NCI-H82 treated with DMSO at 0.1 percent for 48 hours (cell line): Measurements from ENCODE around the gene MAEL.
A peak's percentile ranks its signal among the peaks of the same experiment; 100 is the strongest.

Experiments
- DNase-seq: peaks from one replicate; lab custom pipeline; 2025; ENCODE audit not compliant: unreplicated experiment; lab: John Stamatoyannopoulos, UW

The MAEL gene

GRCh38 chr1:167054946-167055630, 66.0 kb downstream of the MAEL start:
- DNase-seq, result no peak

DNA sequence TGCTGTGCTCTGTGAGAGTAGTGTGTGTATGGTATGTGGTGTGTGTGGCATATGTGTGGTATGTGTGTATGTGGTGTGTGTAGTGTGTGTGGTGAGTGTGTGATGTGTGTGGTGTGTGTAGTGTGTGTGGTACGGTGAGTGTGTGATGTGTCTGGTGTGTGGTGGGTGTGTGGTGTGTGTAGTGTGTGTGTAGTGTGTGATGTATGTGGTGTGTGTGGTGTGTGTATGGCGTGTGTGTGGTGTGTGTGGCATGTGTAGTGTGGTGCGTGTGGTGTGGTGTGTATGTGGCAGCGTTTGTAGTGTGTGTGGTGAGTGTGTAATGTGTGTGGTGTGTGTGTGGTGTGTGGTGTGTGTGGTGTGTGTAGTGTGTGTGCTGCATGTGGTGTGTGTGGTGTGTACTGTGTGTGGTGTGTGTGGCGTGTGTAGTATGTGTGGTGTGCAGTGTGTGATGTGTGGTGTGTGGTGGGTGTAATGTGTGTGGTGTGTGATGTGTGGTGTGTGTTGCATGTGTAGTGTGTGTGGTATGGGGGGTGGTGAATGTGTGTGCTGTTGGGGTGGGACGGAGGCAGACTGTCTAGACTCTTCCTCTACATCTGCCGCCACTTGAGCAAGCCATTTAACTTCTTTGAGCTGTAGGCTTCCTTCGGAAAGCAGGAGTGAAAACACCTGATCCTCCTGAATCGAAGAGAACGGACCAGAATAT, 67.6 kb downstream of the MAEL start:
- DNase-seq, result peak; percentile 69

GRCh38 chr1:167057241-167057688, 68.2 kb downstream of the MAEL start:
- peak; percentile 86 for DNase-seq

DNA sequence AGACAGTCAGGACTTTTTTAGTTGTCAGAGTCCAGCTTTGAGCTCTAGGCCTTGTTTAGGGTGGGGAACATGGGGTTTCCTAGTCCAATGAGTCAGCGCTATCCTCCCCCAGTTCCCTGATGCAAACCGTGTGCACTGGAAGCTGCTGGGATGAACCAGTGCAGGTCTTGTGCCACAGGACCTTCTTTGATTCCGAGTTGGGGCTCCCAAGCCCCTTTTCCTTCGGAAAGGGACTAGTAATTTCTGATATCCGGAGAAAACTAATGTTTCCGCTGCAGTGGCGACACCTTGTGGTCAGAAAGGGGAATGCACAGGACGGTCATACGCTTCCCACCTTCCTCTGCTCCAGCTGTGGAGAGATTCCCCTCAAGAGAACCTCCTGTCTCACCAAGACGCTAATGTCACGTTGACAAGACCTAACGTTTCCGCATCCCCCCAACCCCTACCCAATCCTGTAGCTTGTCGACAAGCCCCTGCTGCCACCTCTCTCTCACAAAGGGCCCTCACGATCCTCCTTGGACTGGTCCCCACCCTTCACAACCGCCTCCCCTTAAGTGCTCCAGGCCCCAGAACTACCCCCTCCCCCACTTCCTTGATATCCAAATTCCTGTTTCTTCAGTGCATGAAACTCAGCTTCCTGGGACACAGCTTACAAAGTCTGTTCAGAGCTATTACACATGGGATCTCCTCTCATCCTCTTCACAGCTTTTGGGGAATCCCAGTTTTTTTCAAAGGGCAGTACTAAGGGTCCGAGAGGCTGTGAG, 70.1 kb downstream of the MAEL start:
- peak; percentile 52 for DNase-seq

GRCh38 chr1:167059809-167060107, 70.7 kb downstream of the MAEL start:
- no peak for DNase-seq

GRCh38 chr1:167060141-167061072, 71.3 kb downstream of the MAEL start:
- no peak for DNase-seq

- DNase-seq, result no peak
Observed at GRCh38 chr1:167061073-167061464, 72.0 kb downstream of the MAEL start.

DNA sequence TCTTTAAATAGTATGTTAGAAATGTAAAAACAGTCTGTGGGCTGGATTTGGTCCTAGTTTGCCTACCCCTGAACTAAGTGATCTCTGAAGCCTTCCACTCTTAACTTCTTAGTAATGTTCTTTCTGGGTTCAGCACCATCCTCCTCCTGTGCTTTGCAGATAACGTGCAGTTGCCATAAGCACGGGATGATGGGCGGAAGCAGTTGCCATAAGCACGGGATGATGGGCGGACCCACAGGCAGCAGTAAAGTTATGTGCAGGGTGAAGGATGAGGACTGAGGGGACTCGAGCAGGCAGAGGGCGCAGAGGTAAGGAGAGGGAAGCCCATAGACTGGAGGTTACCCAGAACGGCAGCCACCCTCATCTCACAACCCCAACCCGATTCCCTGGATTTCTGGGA, 75.5 kb downstream of the MAEL start:
- DNase-seq, result no peak

DNA sequence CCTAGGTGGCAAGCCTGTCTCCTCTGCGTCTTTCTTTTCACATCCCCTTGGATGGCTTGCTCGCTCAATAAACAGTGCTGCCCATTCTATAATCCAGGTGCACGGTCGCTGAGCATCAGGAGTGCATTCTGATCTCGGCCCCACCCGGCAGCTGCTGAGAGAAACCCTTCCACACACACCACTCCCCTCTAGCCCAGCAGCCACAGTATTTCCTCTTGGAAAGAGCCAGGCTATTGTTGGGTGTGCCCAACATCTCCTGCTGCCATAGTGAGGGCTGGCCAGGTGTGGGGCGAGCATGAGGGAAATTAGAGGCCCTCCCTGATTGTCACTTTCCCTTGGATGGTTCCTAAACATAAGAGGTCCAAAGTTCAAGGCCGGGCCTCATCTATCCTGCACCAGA, 76.4 kb downstream of the MAEL start:
- DNase-seq, result no peak

DNA sequence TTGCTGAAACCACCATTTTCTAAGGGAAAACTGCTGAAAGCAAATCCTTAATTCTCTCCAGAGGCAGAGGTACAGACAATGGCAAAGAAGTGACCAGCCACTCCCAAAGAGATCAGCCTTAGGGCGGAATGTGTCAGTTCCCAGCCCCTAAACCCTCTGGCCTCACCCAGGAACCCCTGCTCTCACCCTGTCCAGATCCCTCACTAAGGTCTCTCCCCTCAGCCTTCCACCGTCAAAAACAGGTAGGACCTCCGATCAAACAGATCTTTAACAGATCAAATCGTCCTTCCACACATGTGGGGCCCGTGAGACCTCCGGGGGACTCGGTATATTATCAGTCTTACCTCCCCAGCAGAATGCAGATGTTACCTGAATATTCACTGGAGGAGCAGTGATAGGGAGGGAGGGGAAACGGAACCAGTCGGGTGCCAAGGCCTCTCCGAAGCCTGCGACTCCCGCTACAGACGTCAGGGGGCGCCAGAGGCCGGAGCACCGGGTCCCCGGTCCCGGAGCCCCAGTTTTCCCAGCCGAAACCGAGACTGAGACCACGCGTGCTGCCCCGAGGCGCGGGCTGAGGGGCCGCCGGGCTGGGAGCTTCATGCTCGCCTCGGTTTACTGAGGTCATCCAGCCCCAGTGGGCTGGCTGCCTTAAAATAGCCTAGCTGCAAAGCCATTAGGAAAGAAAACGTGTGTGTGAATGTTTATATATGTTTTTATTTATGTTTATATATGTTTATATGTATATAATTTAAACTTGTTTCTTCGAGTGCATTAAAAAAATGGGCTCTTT, 77.4 kb downstream of the MAEL start:
- peak; percentile 81 for DNase-seq

GRCh38 chr1:167067904-167068303, 78.8 kb downstream of the MAEL start:
- DNase-seq, result no peak

- DNase-seq, result no peak
Observed at GRCh38 chr1:167068761-167069160, 79.7 kb downstream of the MAEL start.

- no peak for DNase-seq
Observed at GRCh38 chr1:167071286-167071685, 82.2 kb downstream of the MAEL start.
